Fibroblast of mammary gland (primary cell): ENCODE data around the gene COL2A1.

Experiments
- DNase-seq: peaks from one replicate; pipeline ENCODE4 v3.0.0-alpha.2; 2010; ENCODE audit warnings: low read depth
- H3K4me3 ChIP-seq: 2 replicates; pipeline ENCODE4 v1.5.1; 2011; ENCODE audit warnings: low read depth, mild to moderate bottlenecking, low read length, moderate library complexity; ENCODE audit not compliant: control insufficient read depth
- TF ChIP-seq, protein P1 (sequence below): conservative IDR thresholded peaks from 2 replicates; pipeline ENCODE4 v1.5.1; 2011; ENCODE audit warnings: low read depth, low read length, inconsistent platforms; ENCODE audit not compliant: control insufficient read depth, insufficient read depth

Gene COL2A1

DNA sequence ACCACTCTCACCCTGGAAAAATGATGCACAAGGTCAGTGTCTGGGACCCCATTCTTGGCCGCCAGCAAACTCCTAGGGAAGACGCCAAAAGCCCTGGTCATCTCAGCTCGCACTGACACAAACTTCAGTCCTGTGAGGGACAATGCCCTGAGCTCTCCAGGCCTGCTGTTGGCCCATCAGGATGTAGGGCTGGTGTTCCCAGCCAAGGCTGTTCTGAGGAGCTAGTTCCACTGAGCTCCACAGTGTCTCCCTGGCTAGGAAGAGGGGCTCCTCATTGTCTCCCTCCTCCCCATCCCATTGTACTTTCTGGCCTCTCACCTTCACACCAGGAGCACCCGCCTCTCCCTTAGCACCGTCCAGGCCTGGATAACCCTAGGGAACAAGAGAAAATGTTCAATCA lies 10.8 kb downstream of the COL2A1 start:
- no peak overlapping the region for H3K4me3 ChIP-seq
- no peak for DNase-seq
- TF ChIP-seq, protein P1, sequence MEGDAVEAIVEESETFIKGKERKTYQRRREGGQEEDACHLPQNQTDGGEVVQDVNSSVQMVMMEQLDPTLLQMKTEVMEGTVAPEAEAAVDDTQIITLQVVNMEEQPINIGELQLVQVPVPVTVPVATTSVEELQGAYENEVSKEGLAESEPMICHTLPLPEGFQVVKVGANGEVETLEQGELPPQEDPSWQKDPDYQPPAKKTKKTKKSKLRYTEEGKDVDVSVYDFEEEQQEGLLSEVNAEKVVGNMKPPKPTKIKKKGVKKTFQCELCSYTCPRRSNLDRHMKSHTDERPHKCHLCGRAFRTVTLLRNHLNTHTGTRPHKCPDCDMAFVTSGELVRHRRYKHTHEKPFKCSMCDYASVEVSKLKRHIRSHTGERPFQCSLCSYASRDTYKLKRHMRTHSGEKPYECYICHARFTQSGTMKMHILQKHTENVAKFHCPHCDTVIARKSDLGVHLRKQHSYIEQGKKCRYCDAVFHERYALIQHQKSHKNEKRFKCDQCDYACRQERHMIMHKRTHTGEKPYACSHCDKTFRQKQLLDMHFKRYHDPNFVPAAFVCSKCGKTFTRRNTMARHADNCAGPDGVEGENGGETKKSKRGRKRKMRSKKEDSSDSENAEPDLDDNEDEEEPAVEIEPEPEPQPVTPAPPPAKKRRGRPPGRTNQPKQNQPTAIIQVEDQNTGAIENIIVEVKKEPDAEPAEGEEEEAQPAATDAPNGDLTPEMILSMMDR, result no peak

DNA sequence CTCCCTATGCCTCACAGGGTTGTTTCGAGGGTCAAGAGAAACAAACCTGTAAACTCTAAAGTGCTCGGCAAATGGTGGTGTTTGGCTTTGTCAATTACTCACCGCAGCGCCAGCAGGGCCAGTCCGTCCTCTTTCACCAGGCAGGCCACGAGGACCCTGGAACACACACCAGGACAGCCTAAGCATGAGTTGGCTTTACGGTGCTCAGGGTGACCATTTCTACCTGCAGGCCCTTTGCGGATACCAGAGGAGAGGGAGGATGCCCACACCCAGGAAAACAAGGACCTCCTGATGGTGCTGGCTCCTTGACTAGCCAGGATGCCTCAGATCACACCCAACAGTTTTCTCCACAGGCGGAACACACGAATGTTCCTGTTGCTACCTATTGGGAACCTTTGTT lies 11.5 kb downstream of the COL2A1 start:
- no peak overlapping the region for H3K4me3 ChIP-seq
- no peak for DNase-seq
- TF ChIP-seq, protein P1, result no peak

DNA sequence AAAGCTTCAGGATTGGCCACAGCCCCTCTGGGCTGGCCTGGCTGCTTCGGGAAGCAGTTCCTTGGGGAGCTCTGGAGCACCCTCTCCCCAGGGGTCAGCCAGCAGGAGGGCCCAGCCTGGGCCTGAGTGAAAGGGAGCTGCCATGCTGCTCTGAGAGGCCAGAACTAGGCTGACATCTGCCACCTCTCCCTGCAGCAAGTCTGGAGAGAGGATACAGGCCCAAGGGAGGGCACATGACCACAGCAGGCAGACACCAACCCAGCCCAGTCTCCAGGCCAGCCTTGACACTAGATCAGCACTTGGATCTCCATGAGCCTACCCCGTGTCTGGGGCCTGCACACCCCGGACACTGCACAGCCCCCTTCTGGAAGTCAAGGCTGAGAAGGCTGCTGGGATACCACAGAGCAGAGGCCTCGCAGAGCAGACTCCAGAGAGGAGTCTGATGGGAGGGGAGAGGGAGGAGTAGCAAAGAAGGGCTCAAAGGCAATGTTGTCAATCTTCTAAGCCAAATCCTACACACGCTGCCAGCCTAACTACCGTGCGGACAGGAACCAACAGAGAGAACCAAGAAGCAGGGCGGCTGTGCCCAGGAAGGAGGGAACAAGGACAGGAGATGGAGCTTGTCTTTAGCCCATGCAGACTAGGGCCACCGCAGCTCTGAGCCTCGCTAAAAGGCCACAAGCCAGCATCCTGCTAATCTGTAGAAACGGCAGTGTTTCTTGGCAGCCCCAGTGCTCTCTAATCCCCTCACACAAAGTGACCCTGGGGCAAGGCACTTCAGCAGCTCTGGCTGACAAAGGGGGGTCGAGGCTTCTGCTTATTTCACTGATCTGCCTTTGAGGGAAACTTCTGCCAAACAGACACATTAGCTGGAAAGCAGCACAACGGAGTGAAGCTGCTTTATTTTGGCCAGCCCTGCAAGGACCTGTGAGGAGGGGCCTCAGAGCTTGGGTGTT lies 12.9 kb downstream of the COL2A1 start:
- H3K4me3 ChIP-seq, result no peak overlapping the region
- TF ChIP-seq, protein P1, result no peak
- no peak for DNase-seq

DNA sequence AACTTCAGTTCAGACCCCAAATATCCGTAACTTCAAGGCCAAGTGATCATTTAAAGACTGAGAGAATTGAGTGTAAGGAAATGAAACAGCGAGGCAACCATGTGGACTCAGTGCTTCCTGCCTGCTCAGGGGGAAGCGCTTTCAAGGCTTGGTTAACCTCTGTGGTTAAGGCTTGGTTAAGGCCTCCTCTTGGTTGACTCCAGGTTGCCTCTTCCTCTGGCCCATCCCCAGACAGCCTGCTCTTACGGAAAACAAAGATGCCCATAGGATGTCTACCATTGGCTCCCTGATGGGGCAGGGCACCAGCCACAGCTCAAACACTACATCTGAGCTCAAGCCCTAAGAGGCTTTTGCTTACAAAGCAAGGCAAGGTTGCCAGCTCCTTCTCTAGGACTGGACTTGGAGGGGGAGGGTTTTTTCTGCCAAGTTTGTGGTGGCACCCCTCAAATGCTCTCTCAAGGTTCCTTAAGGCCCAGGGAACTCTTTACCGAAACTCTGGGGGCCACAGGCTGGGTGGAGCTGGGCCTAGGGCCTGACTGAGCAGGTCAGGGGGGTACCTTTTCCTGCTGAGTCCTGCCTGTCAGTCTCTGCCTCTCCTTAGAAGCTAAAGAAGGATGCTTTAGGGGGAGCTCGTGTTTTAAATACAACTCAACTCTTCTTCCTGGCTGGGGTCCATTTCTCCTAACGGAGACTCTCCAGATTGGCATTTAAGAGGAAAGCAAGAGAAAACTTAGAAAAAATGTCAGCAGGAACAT lies 13.7 kb downstream of the COL2A1 start:
- no peak overlapping the region for H3K4me3 ChIP-seq
- DNase-seq, result peak; percentile 12
- TF ChIP-seq, protein P1, result no peak

DNA sequence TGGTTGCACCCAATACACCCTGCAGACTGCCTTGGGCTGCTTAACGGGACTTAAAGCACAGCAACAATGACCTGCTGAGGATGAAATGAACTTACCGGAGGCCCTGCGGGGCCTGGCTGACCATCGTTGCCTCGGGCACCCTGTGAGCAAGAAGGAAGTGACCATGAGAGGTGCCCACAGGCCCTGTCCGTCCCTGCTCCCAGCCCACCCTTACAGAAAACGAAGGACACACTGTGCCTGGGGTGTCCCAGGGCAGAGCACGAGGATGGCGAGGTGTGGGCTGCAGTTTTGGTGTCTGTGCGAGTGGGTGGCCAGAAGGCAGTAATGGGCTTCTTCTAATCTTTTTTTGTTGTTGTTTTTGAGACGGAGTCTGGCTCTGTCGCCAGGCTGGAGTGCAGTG lies 14.6 kb downstream of the COL2A1 start:
- TF ChIP-seq, protein P1, result no peak
- no peak for DNase-seq
- H3K4me3 ChIP-seq, result no peak overlapping the region

DNA sequence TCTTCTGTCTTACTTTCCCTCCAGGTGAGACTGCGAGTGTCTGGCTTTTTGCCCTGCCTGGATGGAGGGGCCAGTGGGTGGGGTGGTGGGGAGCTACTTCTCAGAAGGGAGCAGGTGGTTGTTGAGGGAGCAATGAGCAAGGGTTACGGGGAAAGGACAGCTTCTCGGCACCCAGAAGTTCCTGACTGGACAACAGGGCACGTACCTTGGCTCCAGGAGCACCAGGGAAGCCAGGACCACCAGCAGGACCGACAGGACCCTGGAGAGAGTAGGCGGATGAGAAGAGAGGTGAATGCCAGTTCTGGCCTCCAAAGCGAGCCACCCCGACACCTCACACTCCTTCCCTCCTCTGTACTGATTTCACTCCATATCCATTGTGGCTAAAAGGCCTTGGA lies 15.3 kb downstream of the COL2A1 start:
- H3K4me3 ChIP-seq, result no peak overlapping the region
- TF ChIP-seq, protein P1, result no peak
- DNase-seq, result no peak
